GM12878 (cell line): ENCODE results near the gene FGFRL1.

Experiments used
- ATF3 ChIP-seq: IDR thresholded peaks from 2 replicates; pipeline ENCODE4 v1.6.1; 2011; ENCODE audit warnings: low read depth, mild to moderate bottlenecking, low read length, moderate library complexity, borderline replicate concordance; ENCODE audit errors: extremely low read depth
- BHLHE40 ChIP-seq, 2 experiments: fragments of 450-650 bp in 1 of 2; IDR thresholded peaks; 2 replicates each; pipeline ENCODE4 v1.6.1; 2011 to 2017; ENCODE audit warnings: low read depth in 2 of 2, borderline replicate concordance in 1 of 2, improper control_type of control experiment in 1 of 2, low read length in 1 of 2, mild to moderate bottlenecking in 1 of 2
- CREM ChIP-seq: IDR thresholded peaks from 2 replicates; pipeline ENCODE4 v1.6.1; 2014; ENCODE audit warnings: antibody characterized with exemption, low read depth
- CTCF ChIP-seq, 3 experiments: IDR thresholded peaks in 2 of 3; conservative IDR thresholded peaks in 1 of 3; 2 replicates each; pipeline ENCODE4 v1.5.1; 2011; ENCODE audit warnings: low read depth in 3 of 3, low read length in 3 of 3, mild to moderate bottlenecking in 3 of 3, control low read depth in 2 of 3, moderate library complexity in 2 of 3, inconsistent platforms in 1 of 3, mixed read lengths in 1 of 3; ENCODE audit not compliant: control insufficient read depth in 2 of 3, insufficient read depth in 1 of 3; ENCODE audit errors: extremely low read depth in 1 of 3
- ELK1 ChIP-seq: IDR thresholded peaks from 2 replicates; pipeline ENCODE4 v1.6.1; 2012; ENCODE audit warnings: low read depth, low read length, improper control_type of control experiment
- POLR2AphosphoS5 ChIP-seq: IDR thresholded peaks from 2 replicates; pipeline ENCODE4 v1.6.1; 2011; ENCODE audit warnings: mild to moderate bottlenecking, low read length, inconsistent platforms
- RAD21 ChIP-seq: IDR thresholded peaks from 2 replicates; pipeline ENCODE4 v1.6.1; 2011; ENCODE audit warnings: mild to moderate bottlenecking, low read depth, low read length, moderate library complexity; ENCODE audit not compliant: insufficient read depth
- YY1 ChIP-seq: IDR thresholded peaks from 2 replicates; pipeline ENCODE4 v1.6.1; 2011; ENCODE audit warnings: low read depth, mild to moderate bottlenecking, low read length

GRCh38 chr4:1039493-1040343 lies 28.3 kb downstream of the FGFRL1 start:
- TF ChIP-seq YY1 = no peak
- no peak for TF ChIP-seq BHLHE40 (IDR thresholded peaks at IDR 0.05; ENCODE audit: borderline replicate concordance in 1 of 2, low read depth in 2 of 2, low read length in 1 of 2)
- TF ChIP-seq CTCF (IDR thresholded peaks at IDR 0.05 in 2 of 3, conservative IDR thresholded peaks at IDR 0.05 in 1 of 3; ENCODE audit: control insufficient read depth in 2 of 3, extremely low read depth in 1 of 3, insufficient read depth in 1 of 3, low read depth in 3 of 3, low read length in 3 of 3) = no peak
- TF ChIP-seq ATF3 = no peak
- TF ChIP-seq POLR2AphosphoS5 = no peak
- TF ChIP-seq CREM = no peak
- TF ChIP-seq ELK1 = no peak
- TF ChIP-seq RAD21 = no peak
